NT2/D1 (cell line): ENCODE results near the gene CREG1.

ENCODE experiments used
- SUZ12 ChIP-seq: IDR thresholded peaks from 2 replicates; pipeline ENCODE4 v1.6.1; 2011; ENCODE audit not compliant: insufficient read length, insufficient read depth; ENCODE audit errors: extremely low read depth
- YY1 ChIP-seq: IDR thresholded peaks from 2 replicates; pipeline ENCODE4 v1.6.1; 2011; ENCODE audit not compliant: insufficient read length, insufficient read depth
- ZNF274 ChIP-seq: IDR thresholded peaks from 2 replicates; pipeline ENCODE4 v1.6.1; 2011; ENCODE audit warnings: mild to moderate bottlenecking, low read depth, low read length

GRCh38 chr1:167541610-167542009 is 12.0 kb downstream of the CREG1 start:
- TF ChIP-seq ZNF274 (no peak), YY1 (no peak), SUZ12 (no peak)
